Measurements from ENCODE around the gene EVX1.

EVX1 gene

GRCh38 chr7:27213433-27214238 lies 29.0 kb upstream of the EVX1 start:
- peak overlapping the region in 1 of 2 donors; percentile 59 for H3K4me3 Mint-ChIP-seq
- no peak for DNase-seq
- peak; percentile 25 for ATAC-seq
- H3K27me3 Mint-ChIP-seq, result peaks cover 100% of the 10 kb centered on the region
- peaks cover 28% of the 10 kb centered on the region for H3K4me1 Mint-ChIP-seq
- no peak overlapping the region for H3K27ac Mint-ChIP-seq
- no peaks in the 10 kb centered on the region for H3K9me3 Mint-ChIP-seq

- ATAC-seq, result no peak
- Mint-ChIP-seq H3K9me3 (no peaks in the 10 kb centered on the region), H3K4me3 (no peak overlapping the region)
Observed at GRCh38 chr7:27214239-27214950, 28.2 kb upstream of the EVX1 start.

GRCh38 chr7:27215356-27215755 lies 27.2 kb upstream of the EVX1 start:
- H3K9me3 Mint-ChIP-seq, result no peaks in the 10 kb centered on the region
- H3K27me3 Mint-ChIP-seq, result peaks cover 100% of the 10 kb centered on the region
- H3K27ac Mint-ChIP-seq, result no peak overlapping the region

More at GRCh38 chr7:27214239-27214950, 28.2 kb upstream of the EVX1 start:
- H3K4me1 Mint-ChIP-seq, result peaks cover 28% of the 10 kb centered on the region
- peaks cover 100% of the 10 kb centered on the region for H3K27me3 Mint-ChIP-seq
- DNase-seq, result no peak
- peak overlapping the region in 1 of 2 donors; percentile 38 for H3K27ac Mint-ChIP-seq

GRCh38 chr7:27217951-27218350 lies 24.7 kb upstream of the EVX1 start:
- DNase-seq, result no peak
- H3K4me3 Mint-ChIP-seq, result no peak overlapping the region
- peaks cover 99% of the 10 kb centered on the region for H3K27me3 Mint-ChIP-seq
- H3K27ac Mint-ChIP-seq, result no peak overlapping the region
- no peaks in the 10 kb centered on the region for H3K9me3 Mint-ChIP-seq
- peaks cover 31% of the 10 kb centered on the region for H3K4me1 Mint-ChIP-seq
- ATAC-seq, result no peak

More at GRCh38 chr7:27215356-27215755, 27.2 kb upstream of the EVX1 start:
- ATAC-seq (no peak), DNase-seq (no peak)
- H3K4me1 Mint-ChIP-seq, result peaks cover 33% of the 10 kb centered on the region
- H3K4me3 Mint-ChIP-seq, result no peak overlapping the region

GRCh38 chr7:27219821-27220220 lies 22.8 kb upstream of the EVX1 start:
- no peak for ATAC-seq
- Mint-ChIP-seq H3K4me1 (peaks cover 19% of the 10 kb centered on the region), H3K4me3 (peak overlapping the region in 1 of 2 donors; percentile 46)

GRCh38 chr7:27220440-27220955 lies 22.1 kb upstream of the EVX1 start:
- Mint-ChIP-seq H3K9me3 (no peaks in the 10 kb centered on the region), H3K4me1 (peaks cover 24% of the 10 kb centered on the region), H3K27ac (no peak overlapping the region), H3K4me3 (peak overlapping the region in 1 of 2 donors; percentile 15), H3K27me3 (peaks cover 99% of the 10 kb centered on the region)
- ATAC-seq (peak; percentile 39), DNase-seq (no peak)

More at GRCh38 chr7:27219821-27220220, 22.8 kb upstream of the EVX1 start:
- DNase-seq, result no peak
- Mint-ChIP-seq H3K9me3 (no peaks in the 10 kb centered on the region), H3K27ac (no peak overlapping the region), H3K27me3 (peaks cover 99% of the 10 kb centered on the region)

GRCh38 chr7:27221201-27221797 lies 21.3 kb upstream of the EVX1 start:
- Mint-ChIP-seq H3K9me3 (no peaks in the 10 kb centered on the region), H3K4me1 (peaks cover 24% of the 10 kb centered on the region), H3K4me3 (no peak overlapping the region), H3K27ac (no peak overlapping the region), H3K27me3 (peaks cover 98% of the 10 kb centered on the region)
- no peak for DNase-seq
- ATAC-seq, result peak; percentile 81

GRCh38 chr7:27223941-27224575 lies 18.5 kb upstream of the EVX1 start:
- Mint-ChIP-seq H3K27me3 (peaks cover 95% of the 10 kb centered on the region), H3K9me3 (no peaks in the 10 kb centered on the region), H3K4me3 (no peak overlapping the region), H3K27ac (no peak overlapping the region), H3K4me1 (peaks cover 24% of the 10 kb centered on the region)
- no peak for DNase-seq
- ATAC-seq, result no peak

GRCh38 chr7:27224983-27225934 lies 17.3 kb upstream of the EVX1 start:
- DNase-seq (no peak), ATAC-seq (no peak)
- Mint-ChIP-seq H3K9me3 (no peaks in the 10 kb centered on the region), H3K4me3 (no peak overlapping the region), H3K4me1 (peaks cover 16% of the 10 kb centered on the region), H3K27me3 (peaks cover 93% of the 10 kb centered on the region), H3K27ac (no peak overlapping the region)

GRCh38 chr7:27229448-27229847 lies 13.2 kb upstream of the EVX1 start:
- ATAC-seq, result no peak
- no peaks in the 10 kb centered on the region for H3K9me3 Mint-ChIP-seq
- no peak overlapping the region for H3K4me3 Mint-ChIP-seq
- no peak for DNase-seq
- peaks cover 77% of the 10 kb centered on the region for H3K27me3 Mint-ChIP-seq
- H3K27ac Mint-ChIP-seq, result no peak overlapping the region
- peaks cover 4% of the 10 kb centered on the region for H3K4me1 Mint-ChIP-seq

GRCh38 chr7:27235387-27236311 lies 7.0 kb upstream of the EVX1 start:
- Mint-ChIP-seq H3K4me3 (peak overlapping the region; percentile 59 to 82), H3K27ac (no peak overlapping the region), H3K27me3 (peaks cover 83% of the 10 kb centered on the region), H3K9me3 (no peaks in the 10 kb centered on the region), H3K4me1 (peaks cover 32% of the 10 kb centered on the region)
- peak; percentile 24 for ATAC-seq
- no peak for DNase-seq

- ATAC-seq (peak; percentile 74), DNase-seq (no peak)
- no peaks in the 10 kb centered on the region for H3K9me3 Mint-ChIP-seq
- no peak overlapping the region for H3K27ac Mint-ChIP-seq
- H3K27me3 Mint-ChIP-seq, result peaks cover 100% of the 10 kb centered on the region
- H3K4me1 Mint-ChIP-seq, result peaks cover 45% of the 10 kb centered on the region
- H3K4me3 Mint-ChIP-seq, result no peak overlapping the region
Observed at GRCh38 chr7:27237735-27238334, 4.8 kb upstream of the EVX1 start.

GRCh38 chr7:27238979-27239386 lies 3.6 kb upstream of the EVX1 start:
- DNase-seq (no peak), ATAC-seq (no peak)
- Mint-ChIP-seq H3K9me3 (no peaks in the 10 kb centered on the region), H3K27ac (no peak overlapping the region), H3K4me1 (peaks cover 54% of the 10 kb centered on the region), H3K4me3 (peak overlapping the region in 1 of 2 donors; percentile 51), H3K27me3 (peaks cover 100% of the 10 kb centered on the region)

Measured in stimulated activated naive CD8-positive, alpha-beta T cell treated with anti-CD3 and anti-CD28 coated beads, Interleukin-15, amount 100 ng/mL, for 72 hours (primary cell).